GM12878 (cell line): ENCODE results near the gene PROCA1. TPM values are rescaled to one million over a fixed set of nuclear protein-coding genes. Genes with fewer than 3 reads are reported as not detected.

Source experiments
- ASH2L ChIP-seq: fragments of 300-600, 200-600 bp; sonication (generic); IDR thresholded peaks from 2 replicates; pipeline ENCODE4 v1.6.1; 2017; ENCODE audit warnings: low read depth, mild to moderate bottlenecking, borderline replicate concordance
- ATF2 ChIP-seq: IDR thresholded peaks from 2 replicates; pipeline ENCODE4 v1.6.1; 2012; ENCODE audit warnings: low read length, inconsistent platforms
- ATF3 ChIP-seq: IDR thresholded peaks from 2 replicates; pipeline ENCODE4 v1.6.1; 2011; ENCODE audit warnings: low read depth, mild to moderate bottlenecking, low read length, moderate library complexity, borderline replicate concordance; ENCODE audit errors: extremely low read depth
- CBFB ChIP-seq: IDR thresholded peaks from 2 replicates; pipeline ENCODE4 v1.6.1; 2016; ENCODE audit warnings: antibody characterized with exemption, low read depth
- CEBPZ ChIP-seq: fragments of 150-350 bp; IDR thresholded peaks from 2 replicates; pipeline ENCODE4 v1.6.1; 2016; ENCODE audit warnings: low read depth, low read length
- ELK1 ChIP-seq: IDR thresholded peaks from 2 replicates; pipeline ENCODE4 v1.6.1; 2012; ENCODE audit warnings: low read depth, low read length, improper control_type of control experiment
- EZH2 ChIP-seq: IDR thresholded peaks from 2 replicates; pipeline ENCODE4 v1.6.1; 2012; ENCODE audit warnings: low read depth, mild to moderate bottlenecking, control low read depth, inconsistent platforms, low read length, borderline replicate concordance; ENCODE audit not compliant: control insufficient read depth
- FOXK2 ChIP-seq: fragments of 450-650 bp; IDR thresholded peaks from 2 replicates; pipeline ENCODE4 v1.6.1; 2017; ENCODE audit warnings: mild to moderate bottlenecking, moderate library complexity
- IRF5 ChIP-seq: fragments of 450-650 bp; IDR thresholded peaks from 2 replicates; pipeline ENCODE4 v1.6.1; 2017; ENCODE audit warnings: borderline replicate concordance
- KDM1A ChIP-seq: fragments of 200-600 bp; sonication (generic); IDR thresholded peaks from 2 replicates; pipeline ENCODE4 v1.6.1; 2016; ENCODE audit warnings: borderline replicate concordance
- MXI1 ChIP-seq: fragments of 150-350 bp; IDR thresholded peaks from 2 replicates; pipeline ENCODE4 v1.6.1; 2011; ENCODE audit warnings: low read depth, mild to moderate bottlenecking, inconsistent platforms, low read length, improper control_type of control experiment
- NFIC ChIP-seq: IDR thresholded peaks from 2 replicates; pipeline ENCODE4 v1.6.1; 2012; ENCODE audit warnings: low read depth, mild to moderate bottlenecking, inconsistent platforms, low read length, moderate library complexity
- PML ChIP-seq: IDR thresholded peaks from 2 replicates; pipeline ENCODE4 v1.6.1; 2012; ENCODE audit warnings: low read length, inconsistent platforms
- POLR2A ChIP-seq: IDR thresholded peaks from 2 replicates; pipeline ENCODE4 v1.6.1; 2011; ENCODE audit warnings: low read depth, mild to moderate bottlenecking, low read length
- POLR2AphosphoS2 ChIP-seq: IDR thresholded peaks from 2 replicates; pipeline ENCODE4 v1.6.1; 2011; ENCODE audit warnings: low read depth, mild to moderate bottlenecking, low read length, improper control_type of control experiment, moderate library complexity
- POLR2AphosphoS5 ChIP-seq: IDR thresholded peaks from 2 replicates; pipeline ENCODE4 v1.6.1; 2011; ENCODE audit warnings: mild to moderate bottlenecking, low read length, inconsistent platforms
- POU2F2 ChIP-seq: IDR thresholded peaks from 3 replicates; pipeline ENCODE4 v1.6.1; 2011; ENCODE audit warnings: low read depth, mild to moderate bottlenecking, low read length, borderline replicate concordance
- RELB ChIP-seq: fragments of 450-650 bp; IDR thresholded peaks from 2 replicates; pipeline ENCODE4 v1.6.1; 2017; ENCODE audit warnings: low read depth, mild to moderate bottlenecking, moderate library complexity
- SIX5 ChIP-seq: IDR thresholded peaks from 2 replicates; pipeline ENCODE4 v1.6.1; 2011; ENCODE audit warnings: mild to moderate bottlenecking, low read depth, low read length, moderate library complexity; ENCODE audit not compliant: severe bottlenecking
- SREBF2 ChIP-seq: IDR thresholded peaks from 2 replicates; pipeline ENCODE4 v1.6.1; 2012; ENCODE audit warnings: mild to moderate bottlenecking, low read length
- polyA plus RNA-seq, 11 experiments: library from polyadenylated mRNA; depleted of rRNA in 4 of 11; unstranded in 6 of 11; stranded (reverse) in 5 of 11; fragments of >200 nt; fragmentation: Nextera tagmentation in 4 of 11; fragmentation: Illumina TruSeq in 1 of 11; extraction: Ambion mirVana in 4 of 11; extraction: Trizol in 1 of 11; gene quantifications; 1 replicate in 1 of 11; 2 replicates in 10 of 11; pipeline versions ENCODE4 v1.2.1 to v1.2.3, GENCODE V29; 2011 to 2016; ENCODE audit warnings: inconsistent platforms in 2 of 11, missing spikeins in 2 of 11, low read depth in 1 of 11
- total RNA-seq, 4 experiments: library from RNA; depleted of rRNA in 3 of 4; stranded (reverse); fragments of >200 nt in 3 of 4; fragmentation: Illumina TruSeq in 1 of 4; extraction: Trizol in 1 of 4; gene quantifications; 2 replicates each; pipeline versions ENCODE4 v1.2.1 to v1.2.3, GENCODE V29; 2013 to 2021

Gene PROCA1
- total and polyA plus RNA-seq, 10 of the 15 experiments (the other 5 are each of a cell fraction or from before 2014, with no cell fraction given): 0.35 to 4.8 (median 1.4) TPM

- TF ChIP-seq ELK1 (no peak), RELB (no peak), KDM1A (no peak), POLR2A (peak; percentile 62; the same call in 1 of the 2 replicates), POLR2AphosphoS5 (peak; percentile 59), MXI1 (peak; percentile 81), ATF3 (no peak), CEBPZ (no peak), POU2F2 (0 out of 3 replicates have a peak, but pooled peaks have one; percentile 19), FOXK2 (no peak), SREBF2 (no peak), ASH2L (no peak), IRF5 (no peak), POLR2AphosphoS2 (no peak), PML (no peak), NFIC (no peak), CBFB (0 out of 2 replicates have a peak, but pooled peaks have one; percentile 4), ATF2 (no peak), EZH2 (no peak), SIX5 (no peak)
Measured at GRCh38 chr17:28710861-28711722, 596 bp downstream of the PROCA1 start (continued).
